Sigmoid colon (tissue), 4 donors: ENCODE measurements around the gene POLR1E.

Experiments
- CTCF ChIP-seq, 4 experiments: fragments of 450-650 bp in 3 of 4; fragments of 200-600 bp in 1 of 4; IDR thresholded peaks; one replicate each; pipeline ENCODE4 v1.5.1; 2016 to 2019; ENCODE audit warnings: antibody characterized with exemption in 4 of 4, mild to moderate bottlenecking in 3 of 4, moderate library complexity in 2 of 4
- POLR2A ChIP-seq, 2 donors: fragments of 450-650 bp; IDR thresholded peaks; one replicate each; pipeline ENCODE4 v1.6.1; 2016; ENCODE audit warnings: antibody characterized with exemption in 2 of 2, mild to moderate bottlenecking in 2 of 2, moderate library complexity in 2 of 2
- POLR2AphosphoS5 ChIP-seq, 4 donors: sonication (generic); formaldehyde crosslinking; IDR thresholded peaks; one replicate each; pipeline ENCODE4 v1.6.1; 2017; ENCODE audit warnings: antibody characterized with exemption in 4 of 4

GRCh38 chr9:37476930-37477329, 8.8 kb upstream of the POLR1E start:
- no peak for TF ChIP-seq CTCF (IDR thresholded peaks at IDR 0.05)
- TF ChIP-seq POLR2AphosphoS5 (IDR thresholded peaks at IDR 0.05), result no peak
- no peak for TF ChIP-seq POLR2A (IDR thresholded peaks at IDR 0.05)
